Stimulated activated CD8-positive, alpha-beta memory T cell treated with anti-CD3 and anti-CD28 coated beads, Interleukin-4, amount 100 ng/mL, for 4 hours (primary cell): ENCODE measurements around the gene CYP2A6.
"Not testable (repeated sequence)": the region's sequence is repeated elsewhere in the genome, so short reads cannot be mapped to it uniquely, and the experiment has no call there.

Experiments used
- DNase-seq, 2 donors: peaks; one replicate each; pipeline ENCODE4 v3.0.0-alpha.2; 2020; ENCODE audit warnings: low read depth in 2 of 2, low spot score in 1 of 2

Gene CYP2A6, protein sequence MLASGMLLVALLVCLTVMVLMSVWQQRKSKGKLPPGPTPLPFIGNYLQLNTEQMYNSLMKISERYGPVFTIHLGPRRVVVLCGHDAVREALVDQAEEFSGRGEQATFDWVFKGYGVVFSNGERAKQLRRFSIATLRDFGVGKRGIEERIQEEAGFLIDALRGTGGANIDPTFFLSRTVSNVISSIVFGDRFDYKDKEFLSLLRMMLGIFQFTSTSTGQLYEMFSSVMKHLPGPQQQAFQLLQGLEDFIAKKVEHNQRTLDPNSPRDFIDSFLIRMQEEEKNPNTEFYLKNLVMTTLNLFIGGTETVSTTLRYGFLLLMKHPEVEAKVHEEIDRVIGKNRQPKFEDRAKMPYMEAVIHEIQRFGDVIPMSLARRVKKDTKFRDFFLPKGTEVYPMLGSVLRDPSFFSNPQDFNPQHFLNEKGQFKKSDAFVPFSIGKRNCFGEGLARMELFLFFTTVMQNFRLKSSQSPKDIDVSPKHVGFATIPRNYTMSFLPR

DNA sequence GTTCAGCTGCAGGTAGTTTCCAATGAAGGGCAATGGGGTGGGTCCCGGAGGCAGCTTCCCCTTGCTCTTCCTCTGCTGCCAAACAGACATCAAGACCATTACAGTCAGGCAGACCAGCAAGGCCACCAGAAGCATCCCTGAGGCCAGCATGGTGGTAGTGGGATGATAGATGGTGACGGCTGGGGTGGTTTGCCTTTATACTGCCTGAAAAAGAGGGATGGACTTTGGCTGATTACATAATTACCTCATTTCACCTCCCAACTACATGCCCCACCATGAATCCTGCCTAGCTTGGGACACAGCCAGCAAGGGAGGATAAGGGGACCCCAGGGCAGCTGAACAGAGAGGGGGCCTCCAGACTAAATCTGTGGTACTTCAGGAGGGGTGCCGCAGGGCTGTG lies at the start of gene CYP2A6:
CYP2A6 (minus strand) TSS at position 171 of the 400 bp plus-strand sequence; CDS start at position 150, 21 bp downstream.
- not testable (repeated sequence) for DNase-seq

DNA sequence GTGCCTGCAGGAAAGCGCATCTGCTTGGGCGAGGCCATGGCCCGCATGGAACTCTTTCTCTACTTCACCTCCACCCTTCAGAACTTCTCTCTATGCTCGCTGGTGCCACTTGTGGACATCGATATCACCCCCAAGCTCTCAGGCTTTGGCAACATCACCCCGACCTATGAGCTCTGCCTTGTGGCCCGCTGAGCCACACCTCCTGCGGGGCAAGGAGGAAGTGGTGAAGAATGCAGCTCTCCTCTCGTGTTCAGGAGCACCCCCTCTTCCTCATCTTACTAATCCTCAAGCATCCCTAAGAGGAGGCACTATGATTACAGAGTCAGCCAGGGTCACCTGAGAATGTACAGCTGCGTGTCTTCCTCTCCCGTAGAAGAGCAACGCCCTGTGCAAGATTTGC lies 49.7 kb upstream of the CYP2A6 start:
- not testable (repeated sequence) for DNase-seq

DNA sequence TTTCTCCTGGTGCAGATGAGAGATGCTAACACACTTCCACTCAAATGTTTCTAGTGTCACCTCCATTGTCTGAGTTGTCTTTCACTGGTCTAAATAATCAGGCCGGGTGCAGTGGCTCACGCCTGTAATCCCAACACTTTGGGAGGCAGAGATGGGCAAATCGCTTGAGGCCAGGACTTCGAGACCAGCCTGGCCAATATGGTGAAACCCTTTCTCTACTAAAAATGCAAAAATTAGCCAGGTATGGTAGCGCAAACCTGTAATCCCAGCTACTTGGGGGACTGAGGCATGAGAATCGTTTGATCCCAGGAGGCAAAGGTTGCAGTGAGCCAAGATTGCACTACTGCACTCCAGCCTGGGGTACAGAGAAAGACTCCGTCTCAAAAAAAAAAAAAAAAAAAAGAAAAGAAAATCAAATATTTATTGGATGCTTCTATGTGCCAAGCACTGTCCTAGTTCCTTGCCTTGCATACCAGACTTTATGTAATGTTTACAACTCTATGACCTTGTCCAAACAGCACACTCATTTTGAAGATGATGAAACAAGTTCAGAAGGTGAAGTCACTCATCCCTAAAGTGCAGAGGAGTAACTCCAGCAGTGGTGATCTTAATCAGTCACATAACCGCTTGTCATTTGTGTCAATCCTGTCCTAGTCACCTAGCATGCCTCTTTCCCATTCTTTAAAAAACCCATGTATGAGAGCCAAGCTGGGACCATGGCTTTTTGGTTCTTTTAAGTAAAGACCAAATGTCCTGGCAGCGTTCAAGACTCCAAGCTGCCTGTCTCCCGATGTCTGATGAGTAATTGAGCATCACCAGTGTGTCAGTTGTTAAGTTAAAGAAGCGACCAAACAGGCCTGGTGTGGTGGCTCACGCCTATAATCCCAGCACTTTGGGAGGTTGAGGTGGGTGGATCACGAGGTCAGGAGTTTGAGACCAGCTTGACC lies 46.9 kb upstream of the CYP2A6 start:
- not testable (repeated sequence) for DNase-seq

DNA sequence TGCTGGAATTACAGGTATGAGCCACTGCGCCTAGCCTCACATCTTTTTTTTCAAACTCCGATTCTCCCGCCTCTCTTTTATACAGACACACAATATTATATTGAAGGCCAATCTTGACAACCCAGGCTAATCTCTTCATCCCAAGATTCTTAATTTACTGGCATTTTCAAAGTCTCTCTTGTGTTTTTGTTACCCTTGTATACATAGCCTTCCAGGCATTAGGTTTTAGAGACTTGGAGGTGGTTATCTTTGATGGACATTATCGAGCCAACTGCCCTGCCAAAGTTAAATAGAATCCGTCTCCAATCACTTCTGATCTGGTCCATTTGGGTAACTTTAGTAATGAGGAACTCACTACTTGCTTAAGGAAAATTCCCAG lies 46.2 kb upstream of the CYP2A6 start:
- no peak for DNase-seq

DNA sequence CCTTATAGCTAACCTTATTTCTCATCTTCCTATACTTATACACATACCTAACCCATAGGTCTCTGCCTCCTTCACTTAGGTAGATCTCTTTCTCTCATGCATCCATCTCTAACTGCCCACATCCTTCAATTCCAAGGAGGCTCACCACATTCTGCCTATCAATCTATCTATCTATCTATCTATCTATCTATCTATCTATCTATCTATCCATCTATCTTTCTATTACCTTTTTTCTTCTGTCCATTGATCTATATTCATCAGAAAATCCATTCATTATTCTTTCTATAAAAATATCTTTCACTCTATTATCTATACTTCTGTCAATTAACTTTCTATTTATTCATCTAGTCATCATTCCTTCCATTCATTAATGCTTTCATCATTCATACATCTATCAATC lies 42.9 kb upstream of the CYP2A6 start:
- no peak for DNase-seq

DNA sequence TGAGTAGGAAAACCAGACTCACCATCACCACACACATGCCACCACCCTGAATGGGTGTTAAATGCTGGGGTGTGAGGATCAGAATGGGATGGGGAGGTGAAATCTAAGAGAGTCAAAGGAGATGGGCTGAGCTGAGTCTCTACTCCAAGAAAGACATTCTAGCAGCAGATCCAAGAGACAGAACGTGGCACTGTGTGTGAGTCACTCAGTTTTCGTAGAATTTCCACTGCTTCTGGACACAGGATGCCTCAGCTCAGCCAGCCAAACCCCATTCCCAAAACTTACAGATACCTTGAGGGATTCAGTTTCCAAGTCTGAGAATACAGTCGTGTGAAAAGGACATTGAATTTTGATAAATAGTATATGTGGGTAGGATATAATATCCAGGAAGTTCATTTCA lies 39.1 kb upstream of the CYP2A6 start:
- DNase-seq, result no peak

DNA sequence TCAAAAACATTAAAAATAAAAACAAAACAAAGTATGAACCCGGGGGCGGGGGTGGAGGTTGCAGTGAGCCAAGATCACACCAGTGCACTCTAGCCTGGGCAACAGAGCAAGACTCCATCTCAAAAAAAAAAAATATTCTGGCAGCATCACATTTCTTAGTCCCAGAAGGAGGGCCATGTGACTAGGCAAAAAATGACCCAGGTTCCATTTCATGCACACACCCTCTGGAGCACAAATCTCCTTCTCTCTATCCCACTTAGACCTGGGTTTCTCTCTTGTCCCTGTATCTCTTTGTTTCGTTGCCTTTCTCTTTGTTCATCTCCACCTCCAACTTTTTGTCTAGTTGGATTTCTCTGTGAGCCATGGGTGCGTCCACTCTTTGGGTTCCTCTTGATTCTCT lies 37.9 kb upstream of the CYP2A6 start:
- DNase-seq, result no peak

DNA sequence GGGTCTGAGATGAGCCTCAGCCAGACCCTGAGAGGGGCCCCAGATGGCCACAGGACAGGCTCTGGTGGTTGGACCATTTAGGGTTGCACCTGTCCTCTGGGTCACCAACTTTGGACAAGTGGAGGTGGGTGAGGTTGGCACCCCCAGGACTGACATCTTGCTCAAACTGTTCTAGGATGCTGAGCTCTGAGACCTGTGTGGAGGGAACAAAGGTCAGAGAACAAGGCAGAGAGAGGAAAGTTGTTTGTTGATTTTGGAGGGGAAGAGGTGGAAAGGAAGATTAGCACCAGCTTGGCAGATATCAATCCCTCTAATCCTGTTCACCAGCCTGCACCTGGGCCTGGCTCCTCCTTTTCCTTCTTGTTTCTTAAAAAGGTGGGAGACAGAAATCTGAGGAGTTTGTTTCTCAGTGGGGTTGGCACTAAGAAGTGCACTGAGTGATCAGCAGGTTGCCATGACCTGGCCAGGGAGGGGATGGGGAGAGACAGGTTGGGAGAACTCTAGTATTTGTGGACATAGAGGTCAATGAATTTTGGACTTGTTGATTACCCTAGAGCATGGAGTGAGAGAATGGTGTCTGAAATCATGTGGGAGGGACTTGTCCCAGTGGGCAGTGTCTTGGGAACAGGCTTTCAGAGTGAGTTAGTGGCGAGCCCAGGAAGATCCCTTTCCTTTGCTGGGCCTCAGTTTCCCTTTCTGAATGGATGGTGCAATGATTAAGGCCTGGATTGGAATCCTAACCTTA lies 34.1 kb upstream of the CYP2A6 start:
- DNase-seq, result not testable (repeated sequence)

DNA sequence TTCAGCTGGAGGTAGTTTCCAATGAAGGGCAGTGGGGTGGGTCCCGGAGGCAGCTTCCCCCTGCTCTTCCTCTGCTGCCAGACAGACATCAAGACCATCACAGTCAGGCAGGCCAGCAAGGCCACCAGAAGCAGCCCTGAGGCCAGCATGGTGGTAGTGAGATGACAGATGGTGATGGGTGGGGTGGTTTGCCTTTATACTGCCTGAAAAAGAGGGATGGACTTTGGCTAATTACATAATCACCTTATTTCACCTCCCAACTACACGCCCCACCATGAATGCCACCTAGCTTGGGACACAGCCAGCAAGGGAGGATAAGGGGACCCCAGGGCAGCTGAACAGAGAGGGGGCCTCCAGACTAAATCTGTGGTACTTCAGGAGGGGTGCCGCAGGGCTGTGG lies 31.8 kb upstream of the CYP2A6 start, which contains the start of gene CYP2A7:
CYP2A7 (minus strand) TSS at position 170 of the 400 bp plus-strand sequence; CDS start at position 149, 21 bp downstream.
- DNase-seq, result not testable (repeated sequence)

DNA sequence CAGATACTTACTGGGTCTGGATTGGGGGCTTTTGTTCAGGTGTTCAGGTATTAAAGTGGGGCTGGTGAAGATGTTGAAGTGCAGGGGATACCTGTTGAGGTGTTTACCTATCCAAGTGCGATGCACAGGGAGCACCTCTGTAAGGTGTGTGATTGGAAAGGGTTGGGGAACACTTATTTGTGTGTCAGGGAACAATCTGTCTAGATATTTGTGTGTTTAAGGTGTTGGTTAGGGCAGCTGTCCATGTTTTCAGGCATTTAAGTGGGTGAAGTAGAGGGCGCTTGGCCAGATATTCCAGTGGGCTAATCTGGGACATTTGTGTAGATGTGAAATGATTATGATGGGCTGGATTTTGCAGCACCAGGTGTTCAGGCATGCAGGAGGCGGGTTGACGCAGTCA lies 29.1 kb upstream of the CYP2A6 start:
- DNase-seq, result not testable (repeated sequence)

DNA sequence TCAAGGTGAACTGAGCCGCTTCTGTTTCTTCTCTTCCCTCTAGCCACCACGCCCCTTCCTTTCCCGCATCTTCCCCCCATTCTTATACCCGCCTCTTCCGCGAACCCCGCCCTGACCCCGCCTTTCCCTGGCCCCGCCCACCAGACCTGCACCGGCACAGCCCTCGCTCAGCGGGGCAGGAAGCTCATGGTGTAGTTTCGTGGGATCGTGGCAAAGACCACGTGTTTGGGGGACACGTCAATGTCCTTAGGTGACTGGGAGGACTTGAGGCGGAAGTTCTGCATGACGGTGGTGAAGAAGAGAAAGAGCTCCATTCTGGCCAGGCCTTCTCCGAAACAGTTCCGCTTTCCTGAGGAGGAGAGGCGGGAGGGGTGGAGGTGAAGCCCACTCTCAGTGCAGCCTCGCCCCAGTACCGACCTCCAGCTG lies 25.3 kb upstream of the CYP2A6 start:
- DNase-seq, result peak; percentile 58 to 71

DNA sequence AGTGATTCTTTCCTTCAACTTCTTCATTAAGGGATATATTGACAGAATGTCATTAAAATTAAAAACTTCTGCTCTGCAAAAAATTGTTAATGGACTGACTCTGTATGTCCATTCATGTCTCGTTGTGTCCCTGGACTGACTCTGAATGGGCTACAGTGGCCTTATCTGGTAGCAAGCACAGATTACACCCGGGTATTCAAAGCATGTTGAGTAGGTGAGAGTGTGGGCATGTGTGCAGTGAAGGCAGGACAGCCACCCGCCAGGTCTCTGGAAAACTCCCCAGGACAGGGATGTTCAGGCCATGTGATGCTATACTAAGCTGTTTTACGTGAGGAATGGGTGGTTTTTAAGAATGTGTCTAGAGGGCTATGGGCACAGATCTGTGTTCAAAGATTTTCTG lies 24.6 kb upstream of the CYP2A6 start:
- DNase-seq, result not testable (repeated sequence)

DNA sequence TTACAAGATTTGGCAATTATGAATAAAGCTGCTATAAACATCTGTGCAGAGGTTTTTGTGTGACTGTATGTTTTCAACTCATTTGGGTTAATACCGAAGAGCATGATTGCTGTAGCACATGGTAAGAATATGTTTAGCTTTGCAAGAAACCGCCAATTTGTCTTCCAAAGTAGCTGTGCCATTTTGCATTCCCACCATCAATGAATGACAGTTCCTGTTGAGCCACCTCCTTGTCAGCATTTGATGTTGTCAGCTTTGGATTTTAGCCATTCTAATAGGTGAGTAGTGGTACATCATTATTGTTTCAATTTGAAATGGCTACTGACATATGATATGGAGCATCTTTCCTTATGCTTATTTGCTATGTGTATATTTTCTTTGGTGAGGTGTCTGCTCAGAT lies 23.6 kb upstream of the CYP2A6 start:
- not testable (repeated sequence) for DNase-seq

DNA sequence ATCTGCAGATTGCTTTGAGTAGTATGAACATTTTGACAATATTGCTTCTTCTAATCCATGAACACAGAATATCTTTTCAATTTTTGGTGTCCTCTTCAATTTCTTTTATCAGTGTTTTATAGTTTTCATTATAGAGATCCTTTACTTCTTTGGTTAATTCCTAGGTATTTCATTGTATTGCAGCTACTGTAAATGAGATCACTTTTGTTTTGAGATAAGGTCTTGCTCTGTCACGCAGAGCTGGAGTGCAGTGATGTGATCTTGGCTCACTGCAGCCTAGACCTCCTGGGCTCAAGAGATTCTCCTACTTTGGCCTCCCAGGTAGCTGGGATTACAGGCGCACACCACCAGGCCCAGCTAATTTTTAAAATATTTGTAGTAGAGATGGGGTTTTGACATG lies 22.0 kb upstream of the CYP2A6 start:
- DNase-seq, result no peak

DNA sequence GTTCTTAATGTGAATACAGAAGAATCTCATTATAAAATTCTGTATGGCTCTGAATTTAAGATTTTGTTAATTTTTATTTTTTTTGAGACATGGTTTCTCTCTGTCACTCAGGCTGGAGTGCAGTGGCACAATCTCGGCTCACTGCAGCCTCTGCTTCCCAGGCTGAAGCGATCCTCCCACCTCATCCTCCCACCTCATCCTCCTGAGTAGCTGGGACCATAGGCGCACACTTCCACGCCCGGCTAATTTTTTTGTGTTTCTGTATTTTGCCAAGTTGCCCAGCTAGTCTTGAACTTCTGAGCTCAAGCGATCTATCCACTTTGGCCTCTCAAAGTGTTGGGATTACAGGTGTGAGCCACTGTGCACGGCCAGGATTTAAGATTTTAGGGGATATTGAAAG lies 17.5 kb upstream of the CYP2A6 start:
- DNase-seq, result no peak

DNA sequence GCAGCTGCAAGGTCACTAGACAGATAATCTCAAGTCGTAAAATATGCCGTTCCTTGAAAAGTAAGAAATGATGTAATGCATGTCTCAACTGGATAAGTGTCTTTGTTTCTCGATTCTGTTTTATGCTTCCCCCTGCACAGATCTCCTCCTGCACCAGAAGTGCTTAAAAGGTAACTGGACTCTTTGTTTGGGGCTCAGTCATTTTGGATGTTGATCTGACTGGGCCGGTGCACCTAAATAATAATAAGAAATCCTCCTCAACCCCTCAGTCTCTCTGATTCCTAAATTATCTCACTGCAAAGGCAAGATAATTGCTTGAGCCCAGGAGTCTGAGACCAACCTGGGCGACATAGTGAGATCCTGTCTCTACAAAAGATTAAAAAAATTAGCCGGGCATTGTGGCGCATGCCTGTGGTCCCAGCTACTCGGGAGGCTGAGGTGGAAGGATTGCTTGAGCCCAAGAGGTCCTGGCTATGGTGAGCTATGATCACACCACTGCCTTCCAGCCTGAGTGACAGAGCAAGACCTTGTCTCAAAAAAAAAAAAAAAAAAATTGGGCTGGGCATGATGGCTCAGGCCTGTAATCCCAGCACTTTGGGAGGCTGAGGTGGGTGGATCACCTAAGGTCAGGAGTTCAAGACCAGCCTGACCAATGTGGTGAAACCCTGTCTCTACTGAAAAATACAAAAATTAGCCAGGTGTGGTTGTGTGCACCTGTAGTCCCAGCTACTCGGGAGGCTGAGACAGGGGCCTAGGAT lies 14.7 kb upstream of the CYP2A6 start:
- DNase-seq, result not testable (repeated sequence)

DNA sequence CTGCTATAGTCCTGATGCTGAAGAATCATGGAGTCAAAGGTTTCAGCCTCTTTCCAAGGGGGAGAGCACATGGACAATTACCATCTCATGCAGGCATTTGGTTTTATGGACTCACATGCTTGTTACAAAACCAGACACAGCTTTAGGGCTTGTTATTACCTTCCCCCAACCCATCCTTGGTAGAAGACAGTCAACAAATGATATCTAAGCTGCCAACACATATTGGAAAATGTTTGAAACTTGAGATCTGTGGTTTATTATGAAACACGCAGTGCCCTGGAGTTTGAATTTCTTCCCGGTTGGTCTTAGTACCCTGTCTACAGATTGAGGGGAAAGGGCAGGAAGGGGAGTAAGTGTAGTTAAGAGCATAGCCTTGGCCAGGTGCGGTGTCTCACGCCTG lies 12.5 kb upstream of the CYP2A6 start:
- DNase-seq, result no peak

DNA sequence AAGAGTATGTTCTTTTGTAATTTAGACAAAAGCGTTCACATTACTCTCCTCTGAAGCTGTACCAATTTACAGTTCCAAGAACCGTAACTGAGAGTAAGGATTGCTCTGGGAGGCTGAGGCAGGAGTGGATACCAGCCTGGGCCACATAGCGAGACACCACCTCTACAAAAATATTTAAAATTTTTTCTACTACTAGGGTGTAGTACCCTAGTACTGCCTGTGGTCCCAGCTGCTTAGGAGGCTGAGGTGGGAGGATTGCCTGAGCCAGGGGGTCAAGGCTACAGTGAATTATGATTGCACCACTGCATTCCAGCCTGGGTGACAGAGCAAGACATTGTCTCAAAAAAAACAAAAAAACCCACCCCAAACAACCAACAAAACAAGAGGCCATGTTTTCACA lies 12.1 kb upstream of the CYP2A6 start:
- no peak for DNase-seq

DNA sequence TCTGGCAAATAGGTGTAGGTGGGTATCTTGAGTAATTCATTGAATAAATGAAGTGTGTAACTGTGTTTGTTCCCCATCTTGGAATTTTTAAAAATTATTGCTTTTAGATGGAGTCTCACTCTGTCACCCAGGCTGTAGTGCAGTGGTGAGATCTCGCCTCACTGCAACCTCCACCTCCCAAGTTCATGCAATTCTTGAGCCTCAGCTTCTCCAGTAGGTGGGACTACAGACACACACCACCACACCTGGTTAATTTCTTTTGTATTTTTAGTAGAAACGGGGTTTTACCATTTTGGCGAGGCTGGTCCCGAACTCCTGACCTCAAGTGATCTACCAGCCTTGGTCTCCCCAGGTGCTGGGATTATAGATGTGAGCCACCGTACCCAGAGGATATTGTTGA lies 7.9 kb upstream of the CYP2A6 start:
- no peak for DNase-seq

DNA sequence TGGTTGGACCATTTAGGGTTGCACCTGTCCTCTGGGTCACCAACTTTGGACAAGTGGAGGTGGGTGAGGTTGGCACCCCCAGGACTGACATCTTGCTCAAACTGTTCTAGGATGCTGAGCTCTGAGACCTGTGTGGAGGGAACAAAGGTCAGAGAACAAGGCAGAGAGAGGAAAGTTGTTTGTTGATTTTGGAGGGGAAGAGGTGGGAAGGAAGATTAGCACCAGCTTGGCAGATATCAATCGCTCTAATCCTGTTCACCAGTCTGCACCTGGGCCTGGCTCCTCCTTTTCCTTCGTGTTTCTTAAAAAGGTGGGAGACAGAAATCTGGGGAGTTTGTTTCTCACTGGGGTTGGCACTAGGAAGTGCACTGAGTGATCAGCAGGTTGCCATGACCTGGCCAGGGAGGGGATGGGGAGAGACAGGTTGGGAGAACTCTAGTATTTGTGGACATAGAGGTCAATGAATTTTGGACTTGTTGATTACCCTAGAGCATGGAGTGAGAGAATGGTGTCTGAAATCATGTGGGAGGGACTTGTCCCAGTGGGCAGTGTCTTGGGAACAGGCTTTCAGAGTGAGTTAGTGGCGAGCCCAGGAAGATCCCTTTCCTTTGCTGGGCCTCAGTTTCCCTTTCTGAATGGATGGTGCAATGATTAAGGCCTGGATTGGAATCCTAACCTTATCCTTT lies 2.4 kb upstream of the CYP2A6 start:
- not testable (repeated sequence) for DNase-seq
